ENCODE data around the gene PEX10. TPM values are rescaled to one million over a fixed set of nuclear protein-coding genes. Genes with fewer than 3 reads are reported as not detected.

The PEX10 gene
- total RNA-seq, 1 experiment from 2014 or later = 27.6 TPM

DNA sequence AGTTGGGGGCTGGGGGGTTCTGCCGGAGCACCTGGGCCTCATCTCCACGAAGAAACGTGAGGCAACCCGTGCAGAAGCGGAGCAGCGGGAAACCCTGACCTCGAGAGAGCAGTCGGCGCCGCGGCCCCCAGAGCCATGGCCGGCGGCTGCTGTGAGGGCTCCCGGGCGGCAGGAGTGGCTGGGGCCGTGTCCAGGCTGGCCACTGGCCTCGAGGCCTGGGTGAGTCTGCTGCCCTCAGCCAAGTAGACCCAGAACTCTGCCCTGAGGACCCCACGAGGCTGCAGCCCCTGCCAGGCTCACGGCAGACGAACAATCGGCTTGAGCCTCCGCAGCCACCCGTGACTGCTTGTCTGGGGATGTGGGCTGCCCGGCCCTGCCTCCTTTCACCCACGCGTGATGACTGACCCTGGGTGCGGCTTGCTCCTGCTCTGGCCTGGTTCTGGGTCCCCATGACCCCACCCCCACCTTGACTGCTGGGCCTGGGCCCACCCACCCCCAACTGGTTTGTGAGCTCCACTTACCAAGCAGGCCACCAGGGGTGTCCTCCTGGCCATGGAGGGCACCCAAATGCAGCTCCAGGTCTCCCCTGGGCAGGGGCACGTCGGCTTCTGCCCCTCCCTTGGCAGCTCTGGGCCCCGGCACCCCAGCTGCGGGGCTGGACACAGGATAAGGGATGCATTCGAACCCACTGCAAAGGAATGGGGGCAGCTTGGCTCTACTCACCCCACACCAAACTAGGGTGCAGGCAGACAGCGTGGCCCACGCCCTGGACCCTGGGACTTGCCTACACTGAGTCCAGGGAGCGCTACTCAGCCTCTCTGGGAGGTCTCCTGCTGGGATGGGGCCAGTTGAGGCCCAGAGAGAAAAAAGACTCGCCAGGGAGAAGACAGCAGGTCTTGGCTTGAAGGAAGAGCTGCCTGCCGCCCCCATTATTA, 55.2 kb downstream of the PEX10 start:
- CTCF ChIA-PET = no interaction called here
- no peaks in the 10 kb centered on the region for H3K27me3 ChIP-seq (replicated peaks; ENCODE audit: insufficient read depth, low read depth, low read length, poor library complexity)
- DNase-seq (ENCODE audit: low spot score) = no peak
- POLR2A ChIA-PET (ENCODE audit: low non-redundant PET) = no interaction called here
- intact Hi-C loops (cut with micrococcal nuclease; ENCODE audit: unreplicated experiment) = no loop called here
- BruUV-seq (replicated peaks) = no TSS peak
- no peak overlapping the region for H3K4me3 ChIP-seq (ENCODE audit: low read depth, low read length, poor library complexity, severe bottlenecking)
- H3K36me3 ChIP-seq (ENCODE audit: insufficient read depth, low read length, poor library complexity, severe bottlenecking) = no peaks in the 10 kb centered on the region
- H3K27ac ChIP-seq (ENCODE audit: low read depth, low read length, poor library complexity, severe bottlenecking) = no peak overlapping the region
- H3K4me1 ChIP-seq (ENCODE audit: insufficient read depth, low read length, poor library complexity, severe bottlenecking) = no peaks in the 10 kb centered on the region
- TF ChIP-seq, protein P1, sequence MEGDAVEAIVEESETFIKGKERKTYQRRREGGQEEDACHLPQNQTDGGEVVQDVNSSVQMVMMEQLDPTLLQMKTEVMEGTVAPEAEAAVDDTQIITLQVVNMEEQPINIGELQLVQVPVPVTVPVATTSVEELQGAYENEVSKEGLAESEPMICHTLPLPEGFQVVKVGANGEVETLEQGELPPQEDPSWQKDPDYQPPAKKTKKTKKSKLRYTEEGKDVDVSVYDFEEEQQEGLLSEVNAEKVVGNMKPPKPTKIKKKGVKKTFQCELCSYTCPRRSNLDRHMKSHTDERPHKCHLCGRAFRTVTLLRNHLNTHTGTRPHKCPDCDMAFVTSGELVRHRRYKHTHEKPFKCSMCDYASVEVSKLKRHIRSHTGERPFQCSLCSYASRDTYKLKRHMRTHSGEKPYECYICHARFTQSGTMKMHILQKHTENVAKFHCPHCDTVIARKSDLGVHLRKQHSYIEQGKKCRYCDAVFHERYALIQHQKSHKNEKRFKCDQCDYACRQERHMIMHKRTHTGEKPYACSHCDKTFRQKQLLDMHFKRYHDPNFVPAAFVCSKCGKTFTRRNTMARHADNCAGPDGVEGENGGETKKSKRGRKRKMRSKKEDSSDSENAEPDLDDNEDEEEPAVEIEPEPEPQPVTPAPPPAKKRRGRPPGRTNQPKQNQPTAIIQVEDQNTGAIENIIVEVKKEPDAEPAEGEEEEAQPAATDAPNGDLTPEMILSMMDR (conservative IDR thresholded peaks at IDR 0.05; ENCODE audit: low read depth, low read length) = no peak
- TF ChIP-seq EZH2 (IDR thresholded peaks at IDR 0.05; ENCODE audit: borderline replicate concordance, low read depth, low read length, poor library complexity, severe bottlenecking) = no peak
- no peaks in the 10 kb centered on the region for H3K9me3 ChIP-seq (ENCODE audit: low read depth, low read length, poor library complexity, severe bottlenecking)

DNA sequence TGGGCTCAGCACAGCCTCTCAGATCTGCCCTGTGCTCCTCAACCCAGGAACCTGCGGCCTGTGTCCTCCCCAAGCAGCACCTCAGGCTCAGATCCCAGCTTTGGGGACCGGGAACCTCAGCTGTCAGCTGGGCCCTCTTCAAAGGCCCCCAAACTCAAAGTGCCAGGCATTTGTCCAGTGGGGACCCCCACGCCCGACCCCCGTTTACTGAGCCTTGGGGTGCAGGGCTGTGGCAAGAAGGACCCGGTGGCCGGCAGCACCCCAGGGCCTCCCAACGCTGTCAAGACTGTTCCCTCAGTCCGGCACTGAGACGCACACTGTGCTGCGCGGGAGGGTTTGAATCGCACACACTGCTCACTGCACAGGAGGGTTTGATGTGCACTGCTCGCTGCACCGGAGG, 56.0 kb downstream of the PEX10 start:
- no TSS peak for BruUV-seq (replicated peaks)
- CTCF ChIA-PET = no interaction called here
- Histone ChIP-seq H3K9me3 (ENCODE audit: low read depth, low read length, poor library complexity, severe bottlenecking) (no peaks in the 10 kb centered on the region), H3K27ac (ENCODE audit: low read depth, low read length, poor library complexity, severe bottlenecking) (no peak overlapping the region), H3K27me3 (replicated peaks; ENCODE audit: insufficient read depth, low read depth, low read length, poor library complexity) (no peaks in the 10 kb centered on the region), H3K4me1 (ENCODE audit: insufficient read depth, low read length, poor library complexity, severe bottlenecking) (no peaks in the 10 kb centered on the region), H3K4me3 (ENCODE audit: low read depth, low read length, poor library complexity, severe bottlenecking) (no peak overlapping the region), H3K36me3 (ENCODE audit: insufficient read depth, low read length, poor library complexity, severe bottlenecking) (no peaks in the 10 kb centered on the region)
- DNase-seq (ENCODE audit: low spot score) = no peak
- TF ChIP-seq EZH2 (IDR thresholded peaks at IDR 0.05; ENCODE audit: borderline replicate concordance, low read depth, low read length, poor library complexity, severe bottlenecking) = no peak
- TF ChIP-seq, protein P1 (conservative IDR thresholded peaks at IDR 0.05; ENCODE audit: low read depth, low read length) = no peak
- POLR2A ChIA-PET (ENCODE audit: low non-redundant PET) = no interaction called here
- intact Hi-C loops (cut with micrococcal nuclease; ENCODE audit: unreplicated experiment) = no loop called here

DNA sequence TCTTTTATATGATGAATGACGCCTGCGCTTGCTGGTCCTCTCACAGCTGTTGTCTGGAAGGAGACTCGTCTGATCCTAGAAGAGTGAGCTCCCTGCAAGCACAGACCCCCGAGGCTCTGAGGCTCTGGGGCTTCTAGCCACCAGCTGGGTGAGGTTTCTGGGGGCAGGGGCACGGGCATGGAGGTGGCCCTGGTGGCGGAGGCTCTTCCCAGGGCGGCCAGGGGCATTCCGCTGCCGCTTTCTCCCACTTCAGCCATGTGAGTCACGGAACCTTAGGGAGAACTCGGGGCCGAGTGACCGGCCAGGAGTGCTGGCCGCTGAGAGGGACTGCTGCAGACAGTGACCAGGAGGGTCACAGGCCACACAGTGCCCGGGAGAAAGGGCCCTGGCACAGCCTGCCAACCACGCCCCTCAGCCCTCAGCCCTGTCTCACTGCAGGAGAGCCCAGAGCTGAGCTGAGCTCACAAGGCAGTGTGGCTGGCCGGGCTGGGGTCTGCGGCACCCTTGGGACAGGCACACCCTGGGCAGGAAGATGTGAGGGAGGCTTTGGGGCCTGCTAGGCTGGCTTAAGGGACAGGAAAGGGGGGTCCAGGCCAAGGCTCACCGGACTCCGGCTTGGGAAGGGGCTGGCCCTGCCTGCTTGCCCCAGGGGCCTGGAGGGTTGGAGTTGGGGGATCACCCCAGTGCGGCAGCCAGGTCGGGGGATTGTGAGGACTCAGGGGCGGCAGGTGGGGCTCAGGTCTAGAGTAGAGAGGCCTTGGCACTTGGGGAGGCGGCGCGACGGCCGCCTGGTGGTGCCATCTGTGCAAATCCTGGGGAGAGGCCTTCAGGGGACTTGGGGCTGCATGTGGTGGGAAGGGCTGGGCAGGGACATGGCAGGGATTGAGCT, 56.7 kb downstream of the PEX10 start:
- CTCF ChIA-PET = no interaction called here
- no peak for DNase-seq (ENCODE audit: low spot score)
- no peaks in the 10 kb centered on the region for H3K27me3 ChIP-seq (replicated peaks; ENCODE audit: insufficient read depth, low read depth, low read length, poor library complexity)
- TF ChIP-seq, protein P1 (conservative IDR thresholded peaks at IDR 0.05; ENCODE audit: low read depth, low read length) = no peak
- no peak for TF ChIP-seq EZH2 (IDR thresholded peaks at IDR 0.05; ENCODE audit: borderline replicate concordance, low read depth, low read length, poor library complexity, severe bottlenecking)
- H3K4me3 ChIP-seq (ENCODE audit: low read depth, low read length, poor library complexity, severe bottlenecking) = no peak overlapping the region
- POLR2A ChIA-PET (ENCODE audit: low non-redundant PET) = no interaction called here
- H3K9me3 ChIP-seq (ENCODE audit: low read depth, low read length, poor library complexity, severe bottlenecking) = no peaks in the 10 kb centered on the region
- no peaks in the 10 kb centered on the region for H3K4me1 ChIP-seq (ENCODE audit: insufficient read depth, low read length, poor library complexity, severe bottlenecking)
- H3K27ac ChIP-seq (ENCODE audit: low read depth, low read length, poor library complexity, severe bottlenecking) = no peak overlapping the region
- intact Hi-C loops (cut with micrococcal nuclease; ENCODE audit: unreplicated experiment) = no loop called here
- BruUV-seq (replicated peaks) = no TSS peak
- no peaks in the 10 kb centered on the region for H3K36me3 ChIP-seq (ENCODE audit: insufficient read depth, low read length, poor library complexity, severe bottlenecking)

Data from A673 (cell line).